IPS DF 6.9 (cell line): ENCODE results near the gene CCNE1.
A peak's percentile ranks its signal among the peaks of the same experiment; 100 is the strongest.

Source experiments
- DNase-seq: peaks from one replicate; pipeline ENCODE4 v3.0.0-alpha.2; 2013; ENCODE audit warnings: low read depth, low spot score
- H3K27ac ChIP-seq: one replicate; pipeline ENCODE4 v1.5.1; 2013; ENCODE audit warnings: low read length, control low read depth
- H3K27me3 ChIP-seq: 2 replicates; pipeline ENCODE4 v1.6.1; 2013; ENCODE audit warnings: mild to moderate bottlenecking, low read length; ENCODE audit not compliant: control insufficient read depth, insufficient read depth
- H3K36me3 ChIP-seq: 2 replicates; pipeline ENCODE4 v1.6.1; 2013; ENCODE audit warnings: low read length; ENCODE audit not compliant: control insufficient read depth, insufficient read depth
- H3K4me1 ChIP-seq: 2 replicates; pipeline ENCODE4 v1.6.1; 2013; ENCODE audit warnings: low read length; ENCODE audit not compliant: control insufficient read depth, insufficient read depth
- H3K4me3 ChIP-seq: 2 replicates; pipeline ENCODE4 v1.5.1; 2013; ENCODE audit warnings: mild to moderate bottlenecking, low read length
- H3K9me3 ChIP-seq: 2 replicates; pipeline ENCODE4 v1.6.1; 2013; ENCODE audit warnings: low read length, inconsistent platforms; ENCODE audit not compliant: control insufficient read depth, insufficient read depth
- WGBS: extraction: QIAGEN DNeasy Blood & Tissue Kit; methylation state at CpG from one replicate; pipeline ENCODE4 v1.1.7; 2013; ENCODE audit warnings: mixed read lengths, missing lambda C conversion rate; ENCODE audit not compliant: insufficient read length, insufficient coverage; 5-methylcytosine and 5-hydroxymethylcytosine counted together

Gene CCNE1

DNA sequence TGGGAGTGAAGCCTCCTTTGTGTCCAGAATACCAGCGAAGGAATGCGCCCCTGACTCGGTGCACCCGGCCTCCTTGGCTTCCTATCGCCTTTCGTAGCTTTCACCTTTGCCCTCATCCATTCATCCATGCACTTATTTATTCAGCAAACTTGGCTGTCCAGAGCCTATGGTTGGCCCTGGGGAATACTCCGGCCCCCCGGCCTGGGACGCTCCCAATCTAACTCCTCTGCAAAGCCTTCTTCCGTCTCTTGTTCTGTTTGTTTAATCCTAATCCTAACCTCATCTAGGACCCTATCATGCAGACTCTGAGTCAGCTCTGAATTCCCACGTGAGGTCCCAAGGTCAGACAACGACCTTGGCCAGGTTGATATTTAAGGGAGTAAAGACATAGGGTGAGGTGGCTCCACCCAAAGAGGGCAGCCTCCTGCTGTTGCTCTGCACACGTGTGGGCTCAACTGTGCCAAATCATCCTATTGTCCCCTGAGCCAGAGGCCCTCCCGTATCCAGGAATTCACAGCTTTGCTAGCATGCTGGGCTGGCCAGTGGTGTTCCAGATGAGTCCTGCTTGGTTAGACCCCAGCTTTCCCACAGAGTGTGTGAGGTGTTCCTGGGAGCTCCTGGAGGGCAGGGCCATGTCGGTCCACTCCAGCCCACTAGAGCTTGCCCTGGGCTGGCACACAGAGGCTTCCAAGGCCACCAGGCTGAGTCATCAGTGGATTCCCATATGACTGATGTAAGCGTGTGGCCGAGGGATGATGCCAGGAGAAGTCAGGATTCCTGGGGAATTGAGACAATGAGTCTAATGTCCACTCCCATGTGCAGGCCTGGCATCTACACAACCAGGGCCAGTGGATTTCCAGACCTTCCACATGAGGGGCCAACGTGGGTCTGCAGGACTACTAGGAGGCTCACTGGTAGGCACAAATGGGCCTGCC is 6.5 kb upstream of the CCNE1 start:
- no CpG with 5 or more reads among the region's 18 CpGs for WGBS
- H3K36me3 ChIP-seq: no peaks in the 10 kb centered on the region
- no peak overlapping the region for H3K27ac ChIP-seq
- DNase-seq: no peak
- H3K4me3 ChIP-seq: no peak overlapping the region
- no peaks in the 10 kb centered on the region for H3K9me3 ChIP-seq
- no peaks in the 10 kb centered on the region for H3K4me1 ChIP-seq
- no peaks in the 10 kb centered on the region for H3K27me3 ChIP-seq

DNA sequence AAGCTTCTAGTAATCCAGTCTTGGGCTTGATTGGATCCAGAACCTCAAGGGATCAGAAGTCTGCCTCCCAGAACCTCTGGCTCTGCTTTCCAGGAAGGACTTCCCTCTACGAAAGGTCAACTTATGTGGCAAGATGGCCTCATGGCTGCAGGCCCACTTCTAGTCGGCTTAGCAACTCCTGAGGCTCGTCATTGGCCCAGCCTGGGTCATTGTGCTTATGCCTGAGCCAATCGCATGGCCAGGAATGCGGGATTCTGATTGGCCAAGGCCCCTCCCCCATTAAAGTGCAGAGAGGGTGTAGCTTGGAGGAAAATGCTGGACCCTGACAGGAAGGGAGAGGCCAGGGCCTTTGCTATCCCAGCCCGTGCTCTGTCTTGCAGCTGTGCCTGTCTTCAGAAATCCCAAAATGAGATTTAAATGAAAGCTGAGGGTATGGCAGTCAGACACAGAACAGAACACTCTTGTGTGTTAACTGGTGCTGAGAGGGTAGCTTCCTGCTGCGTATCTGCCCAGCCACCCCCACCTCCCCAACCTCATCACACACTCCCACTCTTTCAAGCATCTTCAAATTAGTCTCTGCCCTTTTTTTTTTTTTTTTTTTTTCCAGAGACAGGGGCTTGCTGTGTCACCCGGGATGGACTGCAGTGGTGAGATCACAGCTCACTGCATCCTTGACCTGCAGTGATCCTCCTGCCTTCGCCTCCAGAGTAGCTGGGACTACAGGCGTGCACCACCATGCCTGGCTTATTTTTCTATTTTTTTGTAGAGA is 5.5 kb upstream of the CCNE1 start:
- peak; percentile 22 for DNase-seq
- no peaks in the 10 kb centered on the region for H3K9me3 ChIP-seq
- no peak overlapping the region for H3K4me3 ChIP-seq
- no peaks in the 10 kb centered on the region for H3K36me3 ChIP-seq
- no peaks in the 10 kb centered on the region for H3K4me1 ChIP-seq
- WGBS: no CpG with 5 or more reads among the region's 10 CpGs
- no peak overlapping the region for H3K27ac ChIP-seq
- no peaks in the 10 kb centered on the region for H3K27me3 ChIP-seq

DNA sequence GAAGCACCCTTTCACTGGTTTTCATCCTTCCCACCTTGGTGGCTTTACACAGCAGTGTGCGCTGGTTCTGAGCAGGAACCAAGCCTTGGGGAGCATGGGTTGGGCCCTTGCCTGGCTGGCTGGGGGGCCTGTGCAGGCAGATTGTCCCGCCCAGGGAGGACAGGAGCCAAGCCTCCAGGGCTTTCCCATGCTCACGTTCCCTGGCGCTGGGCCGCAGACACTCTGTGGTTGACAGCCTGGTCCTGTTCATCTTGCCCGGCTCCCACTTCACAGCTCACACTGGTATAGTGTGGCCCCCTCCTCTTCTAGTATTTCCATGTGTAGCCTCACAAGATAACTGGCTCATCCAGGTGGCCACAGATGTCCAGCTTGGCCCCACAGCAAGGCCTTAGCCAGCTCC is 4.6 kb upstream of the CCNE1 start:
- no CpG with 5 or more reads among the region's 6 CpGs for WGBS
- no peaks in the 10 kb centered on the region for H3K27me3 ChIP-seq
- DNase-seq: no peak
- no peaks in the 10 kb centered on the region for H3K9me3 ChIP-seq
- no peaks in the 10 kb centered on the region for H3K36me3 ChIP-seq
- no peak overlapping the region for H3K27ac ChIP-seq
- no peaks in the 10 kb centered on the region for H3K4me1 ChIP-seq
- H3K4me3 ChIP-seq: no peak overlapping the region; the same call in 1 of the 2 replicates

DNA sequence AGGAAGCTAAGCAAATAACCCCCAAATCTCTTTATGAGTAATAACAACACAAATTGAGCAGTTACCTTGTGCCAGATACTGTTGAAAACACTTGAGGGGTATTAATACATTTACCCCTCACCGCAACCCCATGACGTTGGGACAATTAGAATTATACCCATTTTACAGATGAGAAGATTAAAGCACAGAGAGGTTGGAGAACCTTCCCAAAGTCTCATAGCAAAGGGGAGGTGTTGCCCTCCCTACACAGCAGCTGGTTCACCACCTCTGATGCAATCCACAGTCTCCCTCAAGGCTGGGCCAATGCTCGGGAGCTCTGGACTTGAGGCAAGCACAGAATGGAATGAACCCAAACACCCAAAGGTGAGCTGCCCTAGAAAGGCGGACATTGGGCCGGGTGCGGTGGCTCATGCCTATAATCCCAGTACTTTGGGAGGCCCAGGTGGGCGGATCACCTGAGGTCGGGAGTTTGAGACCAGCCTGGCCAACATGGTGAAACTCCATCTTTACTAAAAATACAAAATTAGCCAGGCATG is 3.9 kb upstream of the CCNE1 start:
- DNase-seq: no peak
- Histone ChIP-seq H3K4me1 (no peaks in the 10 kb centered on the region; the same call in 1 of the 2 replicates), H3K27ac (no peak overlapping the region), H3K36me3 (no peaks in the 10 kb centered on the region), H3K27me3 (no peaks in the 10 kb centered on the region), H3K4me3 (no peak overlapping the region), H3K9me3 (no peaks in the 10 kb centered on the region)
- no CpG with 5 or more reads among the region's 8 CpGs for WGBS

DNA sequence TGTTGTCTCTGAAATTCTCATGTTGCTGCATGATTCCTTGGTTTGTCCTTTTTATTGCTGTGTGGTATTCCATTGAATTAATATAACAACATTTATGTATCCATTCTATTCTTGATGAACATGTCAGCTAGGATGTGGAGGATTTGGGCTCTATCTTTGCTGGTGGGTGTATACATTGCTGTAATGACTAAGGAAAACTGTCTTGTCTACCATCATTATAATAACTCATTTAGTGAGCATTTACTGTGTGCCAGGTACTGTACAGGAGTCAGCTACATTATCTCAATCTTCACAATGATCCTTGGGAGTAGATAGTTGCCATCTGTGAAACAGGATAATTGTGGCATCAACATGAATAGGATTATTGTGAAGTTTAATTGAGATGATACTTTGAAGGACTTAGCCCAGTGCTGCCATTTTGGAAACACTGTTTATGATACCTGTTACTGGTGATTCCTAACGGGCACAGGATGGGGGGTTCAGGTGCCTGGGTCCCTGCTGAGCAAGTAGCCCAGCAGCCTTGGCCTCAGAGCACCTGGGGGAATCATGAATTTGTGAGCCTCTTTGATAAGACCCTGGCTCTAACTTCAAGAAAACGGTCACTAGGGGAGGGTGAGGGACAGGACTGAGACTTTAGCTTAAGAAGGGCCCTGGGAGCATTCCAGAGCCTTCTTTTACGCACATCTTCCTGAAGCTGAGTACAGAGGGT is 1.8 kb upstream of the CCNE1 start:
- Histone ChIP-seq H3K36me3 (no peaks in the 10 kb centered on the region), H3K27me3 (no peaks in the 10 kb centered on the region), H3K4me3 (no peak overlapping the region), H3K27ac (no peak overlapping the region), H3K9me3 (no peaks in the 10 kb centered on the region), H3K4me1 (no peaks in the 10 kb centered on the region; the same call in 1 of the 2 replicates)
- no CpG with 5 or more reads among the region's 3 CpGs for WGBS
- DNase-seq: no peak

DNA sequence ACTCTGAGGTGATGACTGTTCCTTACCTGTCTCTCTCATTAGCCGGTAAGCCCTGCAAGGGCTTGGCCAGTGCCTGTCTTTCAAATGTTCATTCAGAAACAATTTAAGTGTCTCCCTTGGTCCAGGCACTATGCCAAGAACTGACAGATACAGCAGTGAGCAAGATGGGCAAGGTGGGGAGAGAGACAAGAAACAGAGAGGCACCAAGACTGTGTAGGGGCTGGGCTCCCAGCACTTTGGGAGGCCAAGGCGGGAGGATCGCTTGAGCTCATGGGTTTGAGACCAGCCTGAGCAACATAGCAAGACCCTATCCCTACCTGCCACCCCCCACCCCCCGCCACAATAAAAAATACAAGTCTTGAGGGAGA is 1.3 kb upstream of the CCNE1 start:
- no peak overlapping the region for H3K4me3 ChIP-seq
- DNase-seq: no peak
- no peaks in the 10 kb centered on the region for H3K36me3 ChIP-seq
- no CpG with 5 or more reads among the region's 4 CpGs for WGBS
- no peak overlapping the region for H3K27ac ChIP-seq
- no peaks in the 10 kb centered on the region; the same call in 1 of the 2 replicates for H3K4me1 ChIP-seq
- H3K9me3 ChIP-seq: no peaks in the 10 kb centered on the region
- H3K27me3 ChIP-seq: no peaks in the 10 kb centered on the region

DNA sequence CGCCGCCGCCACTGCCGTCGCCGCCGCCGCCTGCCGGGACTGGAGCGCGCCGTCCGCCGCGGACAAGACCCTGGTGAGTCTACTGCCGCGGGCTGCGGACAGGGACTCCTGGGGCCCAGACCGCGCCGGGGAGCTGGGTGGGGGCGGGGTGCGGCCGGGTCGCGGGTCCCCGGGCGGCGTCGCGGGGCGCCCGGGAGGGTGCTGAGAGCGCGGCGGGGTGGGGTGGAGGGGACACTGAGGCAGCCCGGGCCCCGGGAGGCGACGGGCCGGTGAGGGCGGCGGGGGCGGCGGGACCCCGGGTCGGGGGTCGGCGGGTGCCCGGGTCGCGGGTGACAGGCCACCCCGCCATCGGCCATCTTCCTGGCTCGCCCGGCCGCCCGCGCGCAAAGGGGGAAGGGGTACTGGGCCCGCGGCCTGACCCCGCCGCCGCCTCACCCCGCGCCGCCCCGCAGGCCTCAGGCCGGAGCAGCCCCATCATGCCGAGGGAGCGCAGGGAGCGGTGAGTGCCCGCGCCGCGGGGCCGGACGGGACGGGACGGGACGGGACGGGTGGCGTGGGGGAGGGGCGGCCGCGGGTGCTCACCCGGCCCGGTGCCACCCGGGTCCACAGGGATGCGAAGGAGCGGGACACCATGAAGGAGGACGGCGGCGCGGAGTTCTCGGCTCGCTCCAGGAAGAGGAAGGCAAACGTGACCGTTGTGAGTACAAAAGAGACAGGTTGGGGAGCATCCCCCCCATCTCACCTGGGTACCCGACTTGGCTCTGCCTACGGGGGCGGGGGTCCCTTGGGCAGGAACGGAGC is 489 bp downstream of the CCNE1 start:
- WGBS: no CpG with 5 or more reads among the region's 104 CpGs
- Histone ChIP-seq H3K4me1 (no peaks in the 10 kb centered on the region; the same call in 1 of the 2 replicates), H3K4me3 (peak overlapping the region; percentile 83), H3K9me3 (no peaks in the 10 kb centered on the region), H3K27me3 (no peaks in the 10 kb centered on the region), H3K36me3 (peaks cover 3% of the 10 kb centered on the region; the same call in 1 of the 2 replicates), H3K27ac (no peak overlapping the region)
- DNase-seq: no peak

DNA sequence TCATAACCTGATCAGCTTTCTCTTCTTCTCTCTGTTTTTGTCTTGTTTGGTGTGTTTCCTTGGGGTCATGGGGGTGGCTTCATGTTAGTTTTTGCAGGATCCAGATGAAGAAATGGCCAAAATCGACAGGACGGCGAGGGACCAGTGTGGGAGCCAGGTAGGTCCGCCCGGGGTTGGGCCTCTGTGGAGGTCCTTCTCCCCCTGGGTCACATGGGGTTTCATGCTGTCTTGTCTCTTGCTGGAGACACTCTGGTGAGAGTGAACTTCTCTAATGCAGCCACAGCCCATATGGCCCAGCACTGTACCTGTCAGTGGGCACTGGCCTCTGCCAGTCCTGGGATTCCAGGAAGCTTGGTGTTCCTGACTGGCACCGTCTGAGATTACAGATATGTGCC is 1.1 kb downstream of the CCNE1 start:
- H3K27ac ChIP-seq: no peak overlapping the region

DNA sequence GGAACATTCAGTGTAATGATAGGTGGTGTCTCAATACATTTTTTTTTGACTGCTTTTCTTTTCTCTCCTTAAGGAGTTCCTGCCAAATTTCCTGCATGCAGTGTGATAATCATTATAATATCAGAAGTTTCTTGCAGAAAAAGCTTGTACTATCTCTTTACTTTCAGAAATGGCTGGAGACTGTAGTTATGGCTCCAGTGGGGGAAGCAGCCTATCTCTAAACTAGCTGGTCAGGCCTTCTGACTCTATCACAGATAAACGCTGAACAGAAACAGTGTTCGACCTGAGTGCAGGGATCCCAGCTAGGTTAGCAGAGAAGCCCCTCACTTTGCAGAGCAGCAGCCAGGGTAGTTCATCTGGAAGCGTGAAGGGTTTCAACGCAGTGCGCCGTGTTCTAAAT is 1.9 kb downstream of the CCNE1 start:
- no peak overlapping the region for H3K4me3 ChIP-seq
- no peak for DNase-seq
- H3K4me1 ChIP-seq: no peaks in the 10 kb centered on the region; the same call in 1 of the 2 replicates
- H3K27me3 ChIP-seq: no peaks in the 10 kb centered on the region
- WGBS: no CpG with 5 or more reads among the region's 6 CpGs
- no peak overlapping the region for H3K27ac ChIP-seq
- peaks cover 4% of the 10 kb centered on the region; the same call in 1 of the 2 replicates for H3K36me3 ChIP-seq
- H3K9me3 ChIP-seq: no peaks in the 10 kb centered on the region

More for the DNA sequence above, 1.1 kb downstream of the CCNE1 start:
- Histone ChIP-seq H3K9me3 (no peaks in the 10 kb centered on the region), H3K4me1 (no peaks in the 10 kb centered on the region; the same call in 1 of the 2 replicates), H3K27me3 (no peaks in the 10 kb centered on the region), H3K36me3 (peaks cover 4% of the 10 kb centered on the region; the same call in 1 of the 2 replicates), H3K4me3 (peak overlapping the region; percentile 83; the same call in 1 of the 2 replicates)
- WGBS: no CpG with 5 or more reads among the region's 6 CpGs
- DNase-seq: no peak
